Inflammatory macrophage treated with lipopolysaccharide for 4 hours (primary cell): ENCODE measurements around the gene TXNDC11.
A peak's percentile ranks its signal among the peaks of the same experiment; 100 is the strongest.

ENCODE experiments used
- DNase-seq: peaks from one replicate; pipeline ENCODE4 v3.0.0-alpha.2; 2020

The TXNDC11 gene

DNA sequence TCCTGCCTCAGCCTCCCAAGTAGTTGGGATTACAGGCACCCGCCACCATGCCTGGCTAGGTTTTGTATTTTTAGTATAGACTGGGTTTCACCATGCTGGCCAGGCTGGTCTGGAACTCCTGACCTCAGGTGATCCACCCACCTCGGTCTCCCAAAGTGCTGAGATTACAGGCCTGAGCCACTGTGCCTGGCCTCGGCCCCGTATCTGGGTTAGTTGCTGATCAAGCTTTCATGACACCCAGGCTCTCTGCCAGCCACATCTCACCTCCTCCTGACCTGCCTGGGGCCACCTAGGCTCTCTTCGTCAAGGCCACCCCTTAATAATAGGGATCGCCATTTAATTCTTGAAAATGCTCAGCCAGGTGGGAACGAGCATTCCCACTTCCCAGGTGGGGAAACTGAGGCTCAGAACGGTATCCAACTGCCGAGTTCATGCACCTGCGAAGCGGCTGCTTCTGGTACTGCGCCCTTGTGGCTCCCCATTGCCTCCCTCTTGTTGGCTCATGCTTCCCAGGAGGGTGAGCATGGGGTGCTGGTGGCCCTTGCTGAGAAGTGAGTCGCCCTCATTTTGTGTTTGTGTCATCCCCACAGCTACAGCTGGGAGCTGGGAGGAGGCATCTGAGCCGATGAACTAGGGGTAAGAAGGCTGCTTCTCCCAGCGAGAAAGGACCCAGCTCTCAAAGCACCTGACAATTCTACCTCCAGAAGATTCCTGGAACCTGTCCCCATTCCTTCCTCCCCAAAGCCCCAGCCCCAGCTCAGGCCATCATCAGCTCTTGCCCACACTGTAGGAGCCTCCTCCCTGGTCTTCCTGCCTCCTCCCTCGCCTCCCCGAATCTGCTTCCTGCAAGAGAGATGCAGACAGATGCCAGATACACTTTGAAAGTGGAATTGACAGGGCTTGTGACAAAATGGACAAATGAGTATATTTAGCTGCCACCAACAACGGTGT is 91.7 kb downstream of the TXNDC11 start:
- DNase-seq = peak; percentile 39

DNA sequence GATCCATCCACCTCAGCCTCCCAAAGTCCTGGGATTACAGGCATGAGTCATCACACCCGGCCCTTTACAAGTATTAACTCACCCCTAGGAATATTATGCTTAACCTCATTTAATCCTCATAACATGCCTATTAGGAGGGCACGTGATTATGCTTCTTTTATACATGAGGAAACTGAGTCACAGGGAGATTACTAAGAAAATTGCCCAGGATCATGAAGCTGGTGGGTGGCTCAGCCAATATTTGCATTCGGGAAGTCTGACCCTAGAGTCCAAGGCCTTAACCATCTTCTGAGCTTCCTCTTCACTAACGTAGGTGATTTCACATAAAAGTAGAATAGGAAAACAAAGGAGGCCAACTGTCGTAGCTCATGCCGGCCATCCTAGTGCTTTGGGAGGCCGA is 93.4 kb downstream of the TXNDC11 start:
- DNase-seq = peak; percentile 82

DNA sequence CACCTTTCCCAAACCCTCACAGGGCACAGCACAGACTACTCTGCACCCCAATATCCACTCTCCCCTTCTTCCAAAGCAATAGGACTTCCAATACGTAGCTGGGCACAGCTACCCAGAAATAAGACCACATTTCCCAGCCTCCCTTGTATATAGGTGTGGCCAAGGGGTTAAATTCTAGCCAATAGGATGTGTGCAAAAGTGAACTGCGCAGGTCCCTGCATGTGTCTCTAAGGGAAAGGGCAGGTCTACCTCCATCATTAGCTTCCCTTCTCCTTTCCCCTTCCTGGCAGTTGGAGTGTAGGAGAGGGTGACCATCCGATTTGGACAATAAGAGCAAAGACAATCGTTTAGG is 99.9 kb downstream of the TXNDC11 start:
- no peak for DNase-seq

DNA sequence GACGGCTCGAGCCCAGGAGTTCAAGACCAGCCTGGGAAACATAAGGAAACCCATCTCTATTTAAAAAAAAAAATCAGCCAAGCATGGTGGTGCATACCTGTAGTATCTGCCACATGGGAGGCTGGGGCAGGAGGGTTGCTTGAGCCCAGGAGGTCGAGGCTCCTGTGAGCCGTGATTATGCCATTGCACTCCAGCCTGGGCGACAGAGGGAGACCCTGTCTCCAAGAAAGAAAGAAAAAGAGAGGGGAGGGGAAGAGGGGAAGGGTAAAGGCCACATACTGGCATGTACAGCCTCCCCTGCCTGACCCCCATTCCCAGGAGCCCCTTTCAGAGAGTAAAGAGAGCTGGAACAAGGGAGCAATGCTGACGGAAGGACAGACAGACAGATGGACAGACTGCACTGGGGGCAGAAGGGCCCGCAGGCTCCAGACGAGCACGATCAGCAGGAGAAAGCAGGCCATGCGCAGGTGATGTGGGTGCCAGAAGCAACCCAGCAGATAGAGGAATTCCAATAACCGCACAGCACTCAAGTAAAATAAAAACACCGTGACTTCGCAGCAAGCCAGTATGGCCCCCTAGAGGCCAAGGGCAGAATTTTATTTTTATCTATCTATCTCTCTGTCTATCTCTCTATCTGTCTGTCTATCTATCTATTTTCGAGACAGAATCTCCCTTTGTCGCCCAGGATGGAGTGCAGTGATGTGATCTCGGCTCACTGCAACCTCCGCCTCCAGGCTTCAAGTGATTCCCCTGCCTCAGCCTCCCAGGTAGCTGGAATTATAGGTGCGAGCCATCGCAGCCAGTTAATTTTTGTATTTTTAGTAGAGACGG is 101.5 kb downstream of the TXNDC11 start:
- DNase-seq = peak; percentile 73

DNA sequence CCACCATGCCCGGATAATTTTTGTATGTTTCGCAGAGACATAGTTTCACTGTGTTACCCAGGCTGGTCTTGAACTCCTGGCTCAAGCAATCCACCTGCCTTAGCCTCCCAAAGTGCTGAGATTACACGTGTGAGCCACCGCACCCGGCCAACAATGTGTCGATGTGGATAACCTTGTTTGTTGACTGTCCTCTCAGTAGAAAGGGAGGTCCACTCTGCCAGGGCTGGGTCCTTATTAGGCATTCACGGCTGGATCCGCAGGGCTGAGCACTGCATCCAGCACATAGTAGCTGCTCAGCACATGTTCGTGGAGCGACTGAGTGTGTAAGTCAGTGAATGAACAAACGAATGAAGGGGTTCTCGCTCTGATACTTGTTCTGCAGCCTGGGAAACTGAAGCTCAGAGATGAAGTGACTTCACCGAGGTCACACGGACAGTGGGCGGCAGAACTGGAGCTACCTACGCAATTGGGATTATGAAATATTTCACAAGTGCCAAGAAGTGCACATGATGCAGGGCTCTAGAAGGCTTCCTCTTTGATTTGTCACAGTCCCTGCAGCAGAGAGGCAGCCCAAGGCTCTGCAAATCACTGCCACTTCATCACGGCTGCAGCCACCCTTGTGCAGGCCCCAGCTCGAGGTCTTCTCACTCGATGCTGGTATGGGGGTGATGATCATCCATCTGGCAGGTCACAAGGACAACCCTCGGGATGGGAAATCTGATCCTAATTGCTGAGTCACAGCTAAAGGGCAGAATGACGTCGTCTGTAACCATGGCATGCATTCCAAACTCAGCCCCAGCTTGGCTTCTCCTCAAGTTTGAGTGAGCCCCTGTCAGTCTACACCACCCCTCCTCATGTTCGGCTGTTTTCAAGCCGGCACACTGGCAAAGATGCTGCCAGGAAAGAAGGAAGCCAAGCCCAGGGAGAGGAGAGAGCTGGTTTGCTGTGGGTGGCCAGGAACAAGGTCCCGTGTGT is 102.4 kb downstream of the TXNDC11 start:
- peak; percentile 100 for DNase-seq

DNA sequence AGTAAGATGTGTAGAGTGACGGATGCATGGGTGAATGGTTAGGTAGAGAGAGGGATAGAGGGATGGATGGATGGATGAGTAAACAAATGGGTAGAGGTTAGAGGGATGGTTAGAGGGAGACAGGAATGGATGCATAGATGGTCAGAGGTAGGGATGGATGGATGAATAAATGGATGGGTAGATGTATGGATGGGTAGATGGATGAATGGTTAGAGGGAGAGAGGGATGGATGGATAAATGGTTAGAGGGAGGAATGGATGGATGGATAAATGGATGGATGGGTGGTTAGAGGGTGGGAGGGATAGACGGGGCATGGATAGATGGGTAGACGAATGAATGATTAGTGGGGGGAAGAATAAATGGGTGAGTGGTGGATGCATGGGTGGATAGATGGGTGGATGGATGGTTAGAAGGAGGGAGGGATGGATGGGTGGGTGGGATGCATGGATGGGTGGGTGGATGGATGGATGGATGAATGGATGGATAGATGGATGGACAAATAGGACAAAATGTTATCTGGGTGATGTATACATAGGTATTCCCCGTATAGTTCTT is 103.6 kb downstream of the TXNDC11 start:
- no peak for DNase-seq

DNA sequence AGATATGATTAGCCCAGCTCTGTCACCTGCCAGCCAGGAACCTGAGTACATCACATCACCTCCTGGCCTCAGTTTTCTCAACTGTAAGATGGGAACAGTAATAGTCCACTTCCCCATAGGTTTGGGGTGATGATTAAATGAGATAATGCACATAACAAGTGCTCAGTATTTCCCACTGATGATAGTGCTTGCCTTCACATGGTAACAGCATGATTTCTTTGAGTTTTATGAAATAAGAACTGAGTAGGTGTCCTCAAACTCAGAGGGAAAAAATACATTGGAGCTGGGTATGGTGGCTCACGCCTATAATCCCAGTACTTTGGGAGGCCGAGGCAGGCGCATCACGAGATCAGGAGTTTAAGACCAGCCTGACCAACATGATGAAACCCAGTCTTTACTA is 104.5 kb downstream of the TXNDC11 start:
- DNase-seq = peak; percentile 65

DNA sequence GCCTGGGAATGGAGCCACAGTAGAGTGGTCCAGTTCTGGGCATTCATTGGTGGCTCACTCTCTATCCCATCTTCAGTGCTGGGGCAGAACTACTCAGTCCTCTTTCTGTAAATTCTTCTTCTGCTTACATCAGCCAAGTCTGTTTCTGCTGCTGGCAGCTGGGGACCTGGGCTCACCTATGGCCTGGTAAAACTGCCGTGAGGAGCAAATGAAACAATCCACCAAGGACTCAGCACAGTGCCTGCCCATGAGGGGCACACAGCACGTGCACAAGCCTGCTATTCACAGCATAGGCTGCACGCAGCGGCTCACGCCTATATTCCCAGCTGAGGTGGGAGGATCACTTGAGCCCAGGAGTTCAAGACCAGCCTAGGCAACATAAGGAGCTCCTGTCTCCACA is 105.3 kb downstream of the TXNDC11 start:
- no peak for DNase-seq

DNA sequence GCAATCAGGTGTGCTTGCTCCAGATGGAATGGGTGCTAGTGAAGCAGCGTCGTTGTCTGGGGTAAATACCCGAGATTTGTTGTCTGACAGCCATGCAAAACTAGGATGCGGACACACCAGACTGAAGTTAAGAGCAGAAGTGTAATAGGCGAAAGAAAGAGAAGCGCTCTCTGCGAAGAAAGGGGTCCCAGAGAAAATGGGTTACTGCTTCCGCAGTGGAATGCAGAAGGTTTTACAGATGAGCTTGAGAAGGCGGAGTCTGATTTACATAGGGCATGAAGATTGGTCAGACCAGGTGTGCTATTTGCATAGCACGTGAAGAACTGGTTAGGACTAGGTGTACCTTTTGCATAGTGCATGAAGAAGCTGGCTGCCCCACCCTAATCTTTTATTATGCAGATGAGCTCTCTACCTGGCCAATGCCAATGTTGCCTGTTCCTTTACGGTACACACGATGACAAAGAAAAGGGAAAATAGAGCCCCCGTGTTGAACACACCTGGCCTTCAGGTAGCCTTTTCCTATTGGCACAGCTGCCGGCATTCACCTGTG is 106.4 kb downstream of the TXNDC11 start:
- DNase-seq = no peak

DNA sequence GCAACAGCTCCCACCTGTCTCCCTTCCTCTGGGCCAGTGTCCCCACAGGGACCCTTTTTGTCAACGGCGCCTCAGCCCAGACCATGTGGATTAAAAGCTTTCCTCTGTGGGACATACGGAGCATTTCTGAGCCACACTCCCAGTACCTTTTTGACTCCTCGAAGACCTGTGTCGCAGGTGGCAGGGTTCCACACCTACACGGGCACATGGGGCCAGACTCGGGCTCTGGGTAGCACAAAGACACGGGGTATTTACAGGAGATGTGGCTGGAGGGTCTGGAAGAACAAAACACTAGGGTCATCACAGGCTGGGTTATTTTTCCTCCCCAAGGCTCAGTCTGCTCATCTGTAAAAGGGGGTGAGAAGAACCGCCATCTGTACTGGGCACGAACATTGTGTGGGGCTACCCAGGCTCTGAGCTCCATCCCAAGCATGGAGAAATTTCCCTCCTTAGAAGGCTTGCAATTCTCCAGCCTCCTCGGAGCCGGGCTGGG is 106.9 kb downstream of the TXNDC11 start:
- DNase-seq = no peak

DNA sequence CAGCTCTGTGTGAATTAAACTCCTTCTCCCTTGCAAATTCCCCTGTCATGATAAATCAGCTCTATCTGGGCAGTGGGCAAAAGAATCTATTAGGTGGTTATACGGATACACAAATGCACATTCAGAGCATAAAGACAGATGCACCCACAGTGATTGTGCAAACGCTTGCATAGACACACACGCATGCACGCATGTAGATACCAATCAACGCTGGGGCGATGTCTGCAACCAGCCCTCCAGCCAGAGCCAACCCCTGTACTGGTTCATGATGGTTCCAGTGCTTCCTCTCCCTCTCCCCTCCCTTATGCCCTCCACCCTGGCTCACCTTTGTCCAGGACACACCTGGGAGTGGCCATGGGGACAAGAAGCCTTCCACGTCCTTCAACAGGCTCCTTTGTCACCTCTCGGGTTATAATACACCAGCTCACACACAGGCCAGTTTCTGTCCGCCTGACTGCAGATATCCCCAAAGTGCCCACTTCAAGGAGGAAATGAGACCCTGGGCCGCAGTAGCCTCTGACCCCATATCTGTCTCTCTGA is 107.5 kb downstream of the TXNDC11 start:
- DNase-seq = no peak

DNA sequence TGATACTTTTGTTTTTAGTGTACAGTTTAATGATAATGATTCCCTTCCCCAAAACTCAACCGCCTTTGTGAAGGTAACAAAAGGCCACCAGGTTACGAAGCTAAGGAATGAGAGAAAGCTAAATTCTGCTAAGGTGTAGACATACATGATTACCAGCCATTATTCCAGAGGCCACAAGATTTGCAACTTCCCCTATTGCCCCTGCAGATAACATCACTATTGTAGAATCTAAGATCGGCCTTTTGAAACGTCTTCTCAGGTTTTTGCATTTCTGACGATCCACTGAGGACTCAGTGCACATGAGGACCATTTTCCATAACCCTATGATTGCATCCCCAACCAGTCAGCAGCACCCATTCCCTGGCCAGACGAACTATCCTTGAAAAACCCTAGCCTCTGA is 108.3 kb downstream of the TXNDC11 start:
- peak; percentile 46 for DNase-seq

DNA sequence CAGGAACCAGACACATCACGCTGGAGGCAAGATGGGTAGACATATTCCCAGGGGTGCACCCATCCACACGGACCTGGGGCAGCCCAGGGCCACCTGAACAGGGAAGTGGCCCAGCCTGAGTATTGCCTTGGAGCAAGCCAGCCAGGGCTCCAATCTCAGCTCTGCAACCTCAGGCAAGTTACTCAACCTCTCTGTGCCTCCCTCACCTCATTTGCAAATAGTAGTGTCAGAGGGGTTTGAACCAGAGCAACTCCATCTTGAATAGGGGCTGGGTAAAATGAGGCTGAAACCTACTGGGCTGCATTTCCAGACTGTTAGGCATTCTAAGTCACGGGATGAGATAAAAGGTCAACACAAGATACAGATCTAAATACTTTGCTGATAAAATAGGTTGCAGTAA is 109.5 kb downstream of the TXNDC11 start:
- DNase-seq = no peak

DNA sequence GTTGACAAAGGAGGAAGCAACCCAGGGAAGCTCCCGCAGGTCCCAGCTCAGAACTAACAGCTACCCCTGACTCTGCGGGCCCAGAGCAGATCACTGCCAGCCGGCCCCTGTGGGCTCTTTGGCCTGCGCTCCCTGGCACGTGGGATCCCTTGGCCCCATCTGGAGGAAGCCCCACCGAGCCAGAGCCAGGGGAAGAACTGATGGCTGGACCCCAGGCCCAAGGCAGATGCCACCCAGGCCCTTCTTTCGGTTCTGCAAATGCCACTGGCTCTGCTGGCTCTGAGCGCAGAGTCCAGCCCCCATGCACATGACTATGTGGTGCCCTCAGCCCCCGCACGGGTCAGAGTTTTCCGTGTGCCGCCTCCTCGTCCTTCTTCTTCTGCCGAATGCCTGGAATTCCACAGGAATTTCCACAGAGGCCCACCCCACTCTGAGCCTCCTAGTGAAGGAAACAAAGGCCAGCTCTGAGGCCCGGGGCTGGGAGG is 110.2 kb downstream of the TXNDC11 start:
- DNase-seq = peak; percentile 72

DNA sequence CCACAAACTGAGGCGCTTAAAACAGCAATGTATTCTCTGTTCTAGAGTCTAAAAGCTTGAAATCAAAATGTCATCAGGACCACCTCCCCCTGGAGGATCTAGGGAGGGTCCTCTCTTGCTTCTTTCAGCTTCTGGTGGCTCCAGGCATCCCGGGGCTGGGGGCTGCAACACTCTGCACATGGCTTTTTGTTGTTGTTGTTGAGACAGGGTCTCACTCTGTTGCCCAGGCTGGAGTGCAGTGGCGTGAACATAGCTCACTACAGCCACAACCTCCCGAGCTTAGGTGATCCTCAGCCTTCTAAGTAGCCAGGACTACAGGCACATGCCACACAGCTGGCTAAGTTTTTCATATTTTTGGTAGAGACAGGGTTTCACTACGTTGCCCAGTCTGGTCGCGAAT is 111.4 kb downstream of the TXNDC11 start:
- no peak for DNase-seq

DNA sequence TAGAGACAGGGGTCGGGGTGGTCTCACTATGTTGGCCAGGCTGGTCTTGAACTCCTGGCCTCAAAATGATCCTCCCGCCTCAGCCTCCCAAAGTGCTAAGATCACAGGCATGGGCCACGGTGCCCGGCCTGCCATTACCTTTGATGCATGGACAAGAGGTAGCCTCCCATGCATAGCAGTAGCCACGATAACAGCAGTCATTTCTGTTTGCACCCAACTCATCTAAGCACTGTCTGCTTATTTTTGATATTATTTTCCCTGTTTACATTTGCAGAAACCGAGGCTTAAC is 111.9 kb downstream of the TXNDC11 start:
- no peak for DNase-seq

DNA sequence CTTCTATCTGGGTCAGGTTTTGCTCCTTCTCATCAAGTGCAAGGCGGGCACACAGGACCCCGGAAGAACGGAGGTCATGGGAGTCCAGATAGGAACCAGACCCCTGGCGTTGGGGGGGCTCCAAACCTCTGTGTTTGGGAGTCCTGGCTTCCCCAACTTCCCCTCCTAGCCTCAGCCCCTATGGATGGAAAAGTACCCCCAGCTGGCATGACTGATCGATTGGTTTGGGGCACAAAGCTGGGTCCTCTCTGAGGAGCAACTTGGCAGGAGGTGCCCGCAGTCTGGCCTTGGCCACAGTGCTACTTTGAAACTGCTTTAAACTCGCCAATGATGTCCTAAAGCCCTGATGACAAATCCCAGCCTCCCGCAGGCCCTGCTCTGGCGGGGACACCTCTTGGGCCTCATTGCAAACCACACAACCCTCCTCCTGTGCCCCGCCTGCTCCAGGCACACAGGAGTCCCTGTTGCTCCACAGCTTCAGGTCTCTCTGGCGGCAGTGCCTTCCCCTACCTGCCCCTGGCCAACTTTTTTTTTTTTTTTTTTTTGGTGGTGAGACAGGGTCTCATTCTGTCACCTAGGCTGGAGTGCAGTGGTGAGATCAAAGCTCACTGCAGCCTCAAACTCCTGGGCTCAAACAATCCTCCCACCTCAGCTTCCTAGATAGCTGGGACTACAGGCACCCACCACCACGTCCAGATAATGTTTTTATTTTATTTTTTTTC is 112.5 kb downstream of the TXNDC11 start:
- DNase-seq = no peak
